Gastroesophageal sphincter (tissue), 4 donors: Measurements from ENCODE around the gene MBOAT7. TPM values are rescaled to one million over a fixed set of nuclear protein-coding genes. Genes with fewer than 3 reads are reported as not detected.
"Not testable (repeated sequence)": the region's sequence is repeated elsewhere in the genome, so short reads cannot be mapped to it uniquely, and the experiment has no call there.

Source experiments
- ATAC-seq: fragments of 150-250 bp; one replicate; pipeline ENCODE4 v1.9.1; 2016; ENCODE audit warnings: mild to moderate bottlenecking, moderate library complexity
- H3K27ac ChIP-seq, 4 donors: fragments of 200-600 bp; sonication (generic) in 3 of 4; 1 replicate in 3 of 4; 2 replicates in 1 of 4; pipeline ENCODE4 v1.5.1; 2016 to 2019
- H3K27me3 ChIP-seq: fragments of 200-600 bp; sonication (generic); one replicate; pipeline ENCODE4 v1.5.1; 2019
- H3K36me3 ChIP-seq, 2 donors: fragments of 200-600 bp; sonication (generic); one replicate each; pipeline ENCODE4 v1.5.1; 2019; ENCODE audit warnings: control low read depth in 1 of 2
- H3K4me1 ChIP-seq, 3 donors: fragments of 200-600 bp; sonication (generic); 1 replicate in 2 of 3; 2 replicates in 1 of 3; pipeline ENCODE4 v1.5.1; 2016 to 2019; ENCODE audit warnings: control low read depth in 2 of 3
- H3K4me3 ChIP-seq, 2 donors: fragments of 200-600 bp; sonication (generic); one replicate each; pipeline ENCODE4 v1.5.1; 2019; ENCODE audit warnings: mild to moderate bottlenecking in 1 of 2, moderate library complexity in 1 of 2
- H3K9me3 ChIP-seq, 3 donors: fragments of 200-600 bp; sonication (generic); one replicate each; pipeline ENCODE4 v1.5.1; 2017 to 2019; ENCODE audit warnings: control low read depth in 2 of 3
- CTCF ChIP-seq, 4 experiments: fragments of 200-600 bp in 2 of 4; fragments of 450-650 bp in 2 of 4; sonication (generic) in 1 of 4; IDR thresholded peaks; one replicate each; pipeline ENCODE4 v1.5.1; 2017 to 2019; ENCODE audit warnings: antibody characterized with exemption in 4 of 4, mild to moderate bottlenecking in 2 of 4, moderate library complexity in 2 of 4
- EP300 ChIP-seq: sonication (generic); formaldehyde crosslinking; IDR thresholded peaks from one replicate; pipeline ENCODE4 v1.6.1; 2017; ENCODE audit warnings: antibody characterized with exemption, mild to moderate bottlenecking
- POLR2A ChIP-seq, 2 donors: fragments of 450-650 bp; IDR thresholded peaks; one replicate each; pipeline ENCODE4 v1.6.1; 2017; ENCODE audit warnings: antibody characterized with exemption in 2 of 2, mild to moderate bottlenecking in 2 of 2, moderate library complexity in 1 of 2
- POLR2AphosphoS5 ChIP-seq: sonication (generic); formaldehyde crosslinking; IDR thresholded peaks from one replicate; pipeline ENCODE4 v1.6.1; 2017; ENCODE audit warnings: antibody characterized with exemption
- WGBS, 2 donors: methylation state at CpG; one replicate each; pipeline ENCODE4 v1.1.5; 2018; ENCODE audit warnings: low coverage in 1 of 2; 5-methylcytosine and 5-hydroxymethylcytosine counted together
- total RNA-seq, 4 donors: library from RNA; depleted of rRNA; stranded (reverse); fragments of >200 nt; gene quantifications; one replicate each; pipeline ENCODE4 v1.1.0, GENCODE V29; 2016

Gene MBOAT7
- total RNA-seq, 4 donors from 2014 or later = 28.4 to 64.3 (median 36.5) TPM

DNA sequence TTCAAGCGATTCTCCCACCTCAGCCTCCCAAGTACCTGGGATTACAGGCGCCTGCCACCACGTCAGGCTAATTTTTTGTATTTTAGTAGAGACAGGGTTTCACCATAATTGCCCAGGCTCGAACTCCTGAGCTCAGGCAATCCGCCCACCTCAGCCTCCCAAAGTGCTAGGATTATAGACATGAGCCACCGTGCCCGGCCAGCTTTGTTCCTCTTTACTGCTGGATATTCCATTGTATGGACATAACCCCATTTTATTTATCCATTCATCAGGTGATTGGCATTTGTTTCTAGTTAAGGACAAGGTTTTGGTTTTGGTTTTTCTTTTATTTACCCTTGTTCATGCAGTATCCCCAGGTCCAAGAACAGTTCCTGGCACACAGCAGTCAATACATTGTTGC lies 7.2 kb upstream of the MBOAT7 start:
- WGBS, 2 donors = 94% methylated on average over 5 to 7 of the region's 7 CpGs
- no peaks in the 10 kb centered on the region for H3K27me3 ChIP-seq
- peaks cover 0 to 34% of the 10 kb centered on the region in 2 donors for H3K36me3 ChIP-seq
- no peak overlapping the region for H3K27ac ChIP-seq
- no peaks in the 10 kb centered on the region for H3K9me3 ChIP-seq
- peaks cover 0 to 30% (median 9%) of the 10 kb centered on the region in 3 donors for H3K4me1 ChIP-seq
- no peak for TF ChIP-seq POLR2A (IDR thresholded peaks at IDR 0.05)
- TF ChIP-seq POLR2AphosphoS5 = no peak
- TF ChIP-seq CTCF (IDR thresholded peaks at IDR 0.05) = no peak
- no peak for TF ChIP-seq EP300
- no peak for ATAC-seq
- H3K4me3 ChIP-seq = no peak overlapping the region

- H3K9me3 ChIP-seq, ATAC-seq, H3K4me3 ChIP-seq, H3K27me3 ChIP-seq, H3K27ac ChIP-seq: not testable (repeated sequence)
- WGBS, 2 donors = 83 to 87% methylated on average over 2 to 5 of the region's 12 CpGs
- Histone ChIP-seq H3K4me1 (peaks cover 0 to 21% (median 10%) of the 10 kb centered on the region in 3 donors), H3K36me3 (peaks cover 0 to 30% of the 10 kb centered on the region in 2 donors)
Observed at GRCh38 chr19:54194463-54194862, 5.1 kb upstream of the MBOAT7 start.

DNA sequence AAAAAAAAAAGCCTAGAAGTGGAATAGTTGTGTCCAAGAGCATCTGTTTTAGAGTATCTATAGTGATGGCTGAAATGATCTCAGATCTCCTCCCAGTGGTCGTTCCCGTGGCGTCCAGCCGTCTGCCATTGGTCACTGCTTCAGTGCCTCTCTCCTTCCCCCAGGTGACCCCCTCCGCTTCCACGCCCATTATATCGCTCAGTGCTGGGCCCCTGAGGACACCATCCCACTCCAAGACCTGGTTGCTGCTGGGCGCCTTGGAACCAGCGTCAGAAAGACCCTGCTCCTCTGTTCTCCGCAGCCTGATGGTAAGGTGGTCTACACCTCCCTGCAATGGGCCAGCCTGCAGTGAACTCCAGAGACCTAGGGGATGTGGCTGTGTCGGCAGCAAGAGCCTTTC lies 3.6 kb upstream of the MBOAT7 start:
- TF ChIP-seq POLR2AphosphoS5 (no peak), POLR2A (IDR thresholded peaks at IDR 0.05) (no peak), EP300 (no peak), CTCF (IDR thresholded peaks at IDR 0.05) (no peak)
- ATAC-seq = no peak
- WGBS, 2 donors = 83 to 85% methylated on average over 6 to 7 of the region's 11 CpGs
- Histone ChIP-seq H3K4me3 (no peak overlapping the region), H3K27ac (peak overlapping the region in 1 of 4 donors; percentile 94), H3K9me3 (no peaks in the 10 kb centered on the region), H3K36me3 (peaks cover 0 to 30% of the 10 kb centered on the region in 2 donors), H3K4me1 (peaks cover 0 to 32% (median 17%) of the 10 kb centered on the region in 3 donors), H3K27me3 (no peaks in the 10 kb centered on the region)

- TF ChIP-seq CTCF (IDR thresholded peaks at IDR 0.05) = no peak
- TF ChIP-seq POLR2A (IDR thresholded peaks at IDR 0.05) = no peak
- no peak for TF ChIP-seq POLR2AphosphoS5
- TF ChIP-seq EP300 = no peak
- peak overlapping the region; percentile 79 to 100 (median 94) for H3K27ac ChIP-seq
- no peak for ATAC-seq
- H3K9me3 ChIP-seq = no peaks in the 10 kb centered on the region
- H3K36me3 ChIP-seq = peaks cover 0 to 33% of the 10 kb centered on the region in 2 donors
- H3K27me3 ChIP-seq = no peaks in the 10 kb centered on the region
- H3K4me1 ChIP-seq = peaks cover 0 to 36% (median 17%) of the 10 kb centered on the region in 3 donors
- H3K4me3 ChIP-seq = peak overlapping the region; percentile 79 to 83
- WGBS, 2 donors = 51 to 52% methylated on average over 7 to 13 of the region's 19 CpGs
Observed at GRCh38 chr19:54191811-54192453, 2.6 kb upstream of the MBOAT7 start.

GRCh38 chr19:54191011-54191810 lies 1.8 kb upstream of the MBOAT7 start, which contains the start of gene TSEN34:
TSEN34 (plus strand) TSS chr19:54191308; CDS start chr19:54191365, 57 bp downstream.
- Histone ChIP-seq H3K27ac (peak within 1 kb of the TSS; percentile 79 to 100 (median 94)), H3K4me1 (peaks cover 0 to 36% (median 17%) of the 10 kb centered on the region in 3 donors), H3K27me3 (no peaks in the 10 kb centered on the region), H3K9me3 (no peaks in the 10 kb centered on the region), H3K36me3 (peaks cover 0 to 40% of the 10 kb centered on the region in 2 donors), H3K4me3 (peak within 1 kb of the TSS; percentile 79 to 83)
- TF ChIP-seq CTCF (IDR thresholded peaks at IDR 0.05) (peak in 2 of 4 experiments; percentile 15 to 27), POLR2A (IDR thresholded peaks at IDR 0.05) (peak; percentile 42 to 50), EP300 (no peak), POLR2AphosphoS5 (peak; percentile 22)
- peak; percentile 30 for ATAC-seq
- no CpG with 5 or more reads among the region's 77 CpGs for WGBS, 2 donors
